Measurements from ENCODE around the gene IKZF1.
"Not testable (repeated sequence)": the region's sequence is repeated elsewhere in the genome, so short reads cannot be mapped to it uniquely, and the experiment has no call there.

IKZF1 gene

GRCh38 chr7:50334341-50334994 lies 30.0 kb downstream of the IKZF1 start:
- DNase-seq (ENCODE audit: low read depth): no peak

GRCh38 chr7:50335230-50335794 lies 30.8 kb downstream of the IKZF1 start:
- no peak for DNase-seq (ENCODE audit: low read depth)

- no peak for DNase-seq (ENCODE audit: low read depth)
Observed at GRCh38 chr7:50335795-50336754, 31.6 kb downstream of the IKZF1 start.

GRCh38 chr7:50336894-50337703 lies 32.6 kb downstream of the IKZF1 start:
- DNase-seq (ENCODE audit: low read depth): no peak

GRCh38 chr7:50339472-50339871 lies 35.0 kb downstream of the IKZF1 start:
- not testable (repeated sequence) for DNase-seq (ENCODE audit: low read depth)

GRCh38 chr7:50339990-50340500 lies 35.5 kb downstream of the IKZF1 start:
- no peak for DNase-seq (ENCODE audit: low read depth)

- DNase-seq (ENCODE audit: low read depth): no peak
Observed at GRCh38 chr7:50341724-50342123, 37.2 kb downstream of the IKZF1 start.

- no peak for DNase-seq (ENCODE audit: low read depth)
Observed at GRCh38 chr7:50342616-50343114, 38.1 kb downstream of the IKZF1 start.

- no peak for DNase-seq (ENCODE audit: low read depth)
Observed at GRCh38 chr7:50346545-50347497, 42.3 kb downstream of the IKZF1 start.

GRCh38 chr7:50347693-50348092 lies 43.2 kb downstream of the IKZF1 start:
- DNase-seq (ENCODE audit: low read depth): no peak

- no peak for DNase-seq (ENCODE audit: low read depth)
Observed at GRCh38 chr7:50348469-50349162, 44.1 kb downstream of the IKZF1 start.

- DNase-seq (ENCODE audit: low read depth): no peak
Observed at GRCh38 chr7:50349399-50349798, 44.9 kb downstream of the IKZF1 start.

- DNase-seq (ENCODE audit: low read depth): no peak
Observed at GRCh38 chr7:50349963-50350944, 45.7 kb downstream of the IKZF1 start.

- DNase-seq (ENCODE audit: low read depth): no peak
Observed at GRCh38 chr7:50351267-50351666, 46.8 kb downstream of the IKZF1 start.

GRCh38 chr7:50352282-50352681 lies 47.8 kb downstream of the IKZF1 start:
- no peak for DNase-seq (ENCODE audit: low read depth)

- DNase-seq (ENCODE audit: low read depth): no peak
Observed at GRCh38 chr7:50352751-50353150, 48.2 kb downstream of the IKZF1 start.

GRCh38 chr7:50353201-50353600 lies 48.7 kb downstream of the IKZF1 start:
- DNase-seq (ENCODE audit: low read depth): no peak

GRCh38 chr7:50353894-50354595 lies 49.5 kb downstream of the IKZF1 start:
- DNase-seq (ENCODE audit: low read depth): no peak
